Prostate gland (tissue), 2 donors: Measurements from ENCODE around the gene CDRT4. TPM values are rescaled to one million over a fixed set of nuclear protein-coding genes. Genes with fewer than 3 reads are reported as not detected.
"Not testable (repeated sequence)": the region's sequence is repeated elsewhere in the genome, so short reads cannot be mapped to it uniquely, and the experiment has no call there.

Experiments used
- DNase-seq: peaks from one replicate; pipeline ENCODE4 v3.0.0-alpha.2; 2019; ENCODE audit warnings: low spot score
- H3K27ac ChIP-seq, 2 donors: fragments of 200-600 bp; sonication (generic); 2 replicates each; pipeline ENCODE4 v1.5.1; 2017 to 2019
- H3K27me3 ChIP-seq: fragments of 200-600 bp; sonication (generic); replicated peaks from 2 replicates; pipeline ENCODE4 v1.5.1; 2019; ENCODE audit not compliant: insufficient read depth
- H3K36me3 ChIP-seq, 2 donors: fragments of 200-600 bp; sonication (generic); 1 replicate in 1 of 2; 2 replicates in 1 of 2; pipeline versions ENCODE4 v1.5.1 to v1.8.1; 2017 to 2019
- H3K4me1 ChIP-seq: fragments of 200-600 bp; sonication (generic); replicated peaks from 2 replicates; pipeline ENCODE4 v1.5.1; 2019
- H3K4me3 ChIP-seq, 2 donors: fragments of 200-600 bp; sonication (generic); 2 replicates each; pipeline ENCODE4 v1.5.1; 2017 to 2019
- H3K9me3 ChIP-seq: fragments of 200-600 bp; sonication (generic); 2 replicates; pipeline ENCODE4 v1.5.1; 2017
- CTCF ChIP-seq, 4 experiments: fragments of 200-600 bp in 2 of 4; fragments of 450-650 bp in 2 of 4; sonication (generic) in 2 of 4; IDR thresholded peaks; 1 replicate in 3 of 4; 2 replicates in 1 of 4; pipeline ENCODE4 v1.5.1; 2016 to 2019; ENCODE audit warnings: antibody characterized with exemption in 4 of 4, mild to moderate bottlenecking in 2 of 4, moderate library complexity in 2 of 4
- POLR2A ChIP-seq: fragments of 450-650 bp; IDR thresholded peaks from one replicate; pipeline ENCODE4 v1.6.1; 2016; ENCODE audit warnings: antibody characterized with exemption, mild to moderate bottlenecking
- POLR2AphosphoS5 ChIP-seq: sonication (generic); formaldehyde crosslinking; IDR thresholded peaks from one replicate; pipeline ENCODE4 v1.6.1; 2017; ENCODE audit warnings: antibody characterized with exemption
- WGBS: methylation state at CpG from one replicate; pipeline ENCODE4 v1.1.5; 2018; 5-methylcytosine and 5-hydroxymethylcytosine counted together
- intact Hi-C: fragments of 100-400 bp; cut with DNase I; formaldehyde crosslinking; loops from one replicate; pipeline ENCODE4 v1.14.2; 2022
- total RNA-seq, 2 donors: library from RNA; depleted of rRNA; stranded (reverse); fragments of >200 nt; gene quantifications; one replicate each; pipeline ENCODE4 v1.1.0, GENCODE V29; 2016

Gene CDRT4
- total RNA-seq, 2 donors from 2014 or later, result 8.5 to 13.0 TPM

- intact Hi-C loops, result loop anchor here (10.0 kb wide), 1 partner anchor 1204 kb away; the partner anchor contains the start of gene HS3ST3B1
- H3K27ac ChIP-seq, result no peak overlapping the region
- H3K27me3 ChIP-seq, result no peaks in the 10 kb centered on the region
- H3K9me3 ChIP-seq, result no peaks in the 10 kb centered on the region
- no peaks in the 10 kb centered on the region for H3K36me3 ChIP-seq
- no peak for DNase-seq
- 93% methylated on average over 5 of the region's 5 CpGs for WGBS
- no peak overlapping the region for H3K4me3 ChIP-seq
- H3K4me1 ChIP-seq, result no peaks in the 10 kb centered on the region
- no peak for TF ChIP-seq POLR2AphosphoS5
- no peak for TF ChIP-seq POLR2A
- no peak for TF ChIP-seq CTCF (IDR thresholded peaks at IDR 0.05)
Observed at GRCh38 chr17:15509095-15509494, 41.7 kb upstream of the CDRT4 start.

- H3K27me3 ChIP-seq, result no peaks in the 10 kb centered on the region
- WGBS, result 78% methylated on average over 7 of the region's 7 CpGs
- intact Hi-C loops, result loop anchor here (10.0 kb wide), 1 partner anchor 1204 kb away; the partner anchor contains the start of gene HS3ST3B1
- H3K27ac ChIP-seq, result no peak overlapping the region
- no peaks in the 10 kb centered on the region for H3K36me3 ChIP-seq
- TF ChIP-seq CTCF (IDR thresholded peaks at IDR 0.05) (no peak), POLR2AphosphoS5 (no peak), POLR2A (no peak)
- H3K9me3 ChIP-seq, result no peaks in the 10 kb centered on the region
- H3K4me3 ChIP-seq, result no peak overlapping the region
- no peaks in the 10 kb centered on the region for H3K4me1 ChIP-seq
- no peak for DNase-seq
Observed at GRCh38 chr17:15508466-15508865, 41.0 kb upstream of the CDRT4 start.

- intact Hi-C loops, result loop anchor here (10.0 kb wide), 1 partner anchor 1203 kb away; the partner anchor contains the start of gene HS3ST3B1
- Histone ChIP-seq H3K27me3 (no peaks in the 10 kb centered on the region), H3K36me3 (no peaks in the 10 kb centered on the region), H3K27ac (no peak overlapping the region), H3K4me3 (no peak overlapping the region), H3K4me1 (no peaks in the 10 kb centered on the region), H3K9me3 (no peaks in the 10 kb centered on the region)
- TF ChIP-seq POLR2AphosphoS5 (no peak), POLR2A (no peak), CTCF (IDR thresholded peaks at IDR 0.05) (no peak)
- no peak for DNase-seq
- WGBS, result 95% methylated on average over 3 of the region's 3 CpGs
Observed at GRCh38 chr17:15507896-15508295, 40.5 kb upstream of the CDRT4 start.

- Histone ChIP-seq H3K9me3 (no peaks in the 10 kb centered on the region), H3K4me3 (no peak overlapping the region), H3K36me3 (no peaks in the 10 kb centered on the region), H3K4me1 (no peaks in the 10 kb centered on the region), H3K27ac (no peak overlapping the region), H3K27me3 (no peaks in the 10 kb centered on the region)
- DNase-seq, result no peak
- intact Hi-C loops, result loop anchor here (10.0 kb wide), 1 partner anchor 1202 kb away; the partner anchor contains the start of gene HS3ST3B1
- 96% methylated on average over 9 of the region's 9 CpGs for WGBS
- no peak for TF ChIP-seq POLR2AphosphoS5
- no peak for TF ChIP-seq POLR2A
- TF ChIP-seq CTCF (IDR thresholded peaks at IDR 0.05), result no peak
Observed at GRCh38 chr17:15507001-15507400, 39.6 kb upstream of the CDRT4 start.

GRCh38 chr17:15505708-15506107 lies 38.3 kb upstream of the CDRT4 start:
- DNase-seq, H3K4me1 ChIP-seq, H3K36me3 ChIP-seq, H3K4me3 ChIP-seq, H3K27ac ChIP-seq, H3K27me3 ChIP-seq, H3K9me3 ChIP-seq: not testable (repeated sequence)
- 94% methylated on average over 6 of the region's 32 CpGs for WGBS
- intact Hi-C loops, result loop anchor here (10.0 kb wide), 1 partner anchor 1201 kb away; the partner anchor contains the start of gene HS3ST3B1
